HG03439 (cell line): ENCODE results near the gene CIB1.
"Not testable (repeated sequence)": the region's sequence is repeated elsewhere in the genome, so short reads cannot be mapped to it uniquely, and the experiment has no call there.

ENCODE experiments used
- ATAC-seq: cut with Tn5 transposase; IDR thresholded peaks from one replicate; pipeline ENCODE4 v1.9.1; 2021; ENCODE audit warnings: mild to moderate bottlenecking, moderate library complexity; ENCODE audit not compliant: unreplicated experiment

CIB1 gene

GRCh38 chr15:90233387-90234095 is at the start of gene CIB1:
TSS of gene CIB1 (minus strand) at chr15:90233941. CDS start at chr15:90233885, 56 bp downstream.
- ATAC-seq = peak; percentile 81

- not testable (repeated sequence) for ATAC-seq
Measured at GRCh38 chr15:90281637-90282036, 47.9 kb upstream of the CIB1 start.

GRCh38 chr15:90280743-90281142 is 47.0 kb upstream of the CIB1 start:
- ATAC-seq = not testable (repeated sequence)

DNA sequence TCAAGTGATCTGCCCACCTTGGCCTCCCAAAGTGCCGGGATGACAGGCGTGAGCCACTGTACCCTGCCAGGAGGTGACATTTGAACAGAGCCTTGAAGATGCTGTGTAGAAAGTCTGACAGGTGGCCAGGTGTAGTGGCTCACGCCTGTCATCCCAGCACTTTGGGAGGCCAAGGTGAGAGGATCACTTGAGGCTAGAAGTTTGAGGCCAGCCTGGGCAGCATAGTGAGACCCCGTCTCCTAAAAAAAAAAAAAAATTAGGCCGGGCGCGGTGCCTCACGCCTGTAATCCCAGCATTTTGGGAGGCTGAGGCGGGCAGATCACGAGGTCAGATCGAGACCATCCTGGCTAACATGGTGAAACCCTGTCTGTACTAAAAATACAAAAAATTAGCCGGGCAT is 44.7 kb upstream of the CIB1 start:
- not testable (repeated sequence) for ATAC-seq

DNA sequence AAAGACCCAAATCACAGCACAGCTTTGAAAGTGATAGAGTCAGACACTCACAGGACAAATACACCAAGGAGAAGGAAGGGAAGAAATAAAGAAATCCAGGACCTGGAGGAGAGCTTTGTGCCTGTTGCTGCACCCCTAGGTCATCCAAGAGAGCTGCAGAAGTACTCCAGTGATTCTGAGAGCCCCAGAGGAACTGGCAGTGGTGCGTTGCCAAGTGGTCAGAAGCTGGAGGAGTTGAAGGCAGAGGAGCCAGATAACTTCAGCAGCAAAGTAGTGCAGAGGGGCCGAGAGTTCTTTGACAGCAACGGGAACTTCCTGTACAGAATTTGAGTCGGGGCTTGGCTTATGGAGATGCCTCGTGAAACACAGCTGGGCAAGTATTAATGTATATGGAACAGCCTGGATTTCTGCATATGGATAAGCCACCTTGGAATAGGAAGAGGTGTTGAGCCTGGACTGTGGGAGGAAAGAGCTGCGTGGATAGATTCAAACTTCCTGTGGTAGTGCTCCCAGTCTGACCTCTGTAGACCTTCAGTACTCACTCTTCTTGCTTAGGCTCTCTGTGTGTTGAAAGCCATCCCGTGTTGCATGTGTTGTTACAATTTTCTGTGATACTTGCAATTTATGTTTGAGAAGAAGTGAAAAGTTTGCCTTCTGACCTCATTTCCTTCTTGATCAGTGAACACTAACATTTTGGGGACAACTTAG is 37.9 kb upstream of the CIB1 start:
- ATAC-seq = no peak

DNA sequence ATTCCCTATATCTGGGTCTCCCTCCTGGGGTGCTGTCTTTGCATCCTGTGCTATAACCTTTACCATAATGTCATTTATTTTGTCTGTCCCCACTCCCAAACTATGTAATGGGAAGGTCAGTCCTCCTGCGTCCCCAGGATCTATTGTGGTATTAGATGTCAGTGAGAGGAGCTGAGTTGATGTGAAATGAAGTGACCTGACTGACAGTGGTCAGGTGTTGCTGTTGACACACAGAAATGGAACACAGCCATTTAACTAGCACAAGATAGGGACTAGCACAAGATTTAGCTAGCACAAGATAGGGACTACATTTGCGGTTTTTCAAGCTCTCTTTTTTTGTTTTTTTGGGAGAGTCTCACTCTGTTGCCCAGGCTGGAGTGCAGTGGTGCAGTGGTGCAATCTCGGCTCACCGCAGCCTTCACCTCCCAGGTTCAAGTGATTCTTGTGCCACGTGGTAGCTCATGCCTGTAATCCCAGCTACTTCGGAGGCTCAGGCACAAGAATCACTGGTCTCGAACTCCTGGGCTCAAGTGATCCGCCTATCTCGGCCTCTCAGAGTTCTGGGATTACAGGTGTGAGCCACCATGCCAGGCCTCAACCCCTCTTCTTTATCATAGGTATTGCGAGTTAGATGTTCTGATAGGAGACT is 36.9 kb upstream of the CIB1 start:
- ATAC-seq = no peak

- ATAC-seq = no peak
Measured at GRCh38 chr15:90268415-90268814, 34.7 kb upstream of the CIB1 start.

- no peak for ATAC-seq
Measured at GRCh38 chr15:90266485-90266884, 32.7 kb upstream of the CIB1 start.

DNA sequence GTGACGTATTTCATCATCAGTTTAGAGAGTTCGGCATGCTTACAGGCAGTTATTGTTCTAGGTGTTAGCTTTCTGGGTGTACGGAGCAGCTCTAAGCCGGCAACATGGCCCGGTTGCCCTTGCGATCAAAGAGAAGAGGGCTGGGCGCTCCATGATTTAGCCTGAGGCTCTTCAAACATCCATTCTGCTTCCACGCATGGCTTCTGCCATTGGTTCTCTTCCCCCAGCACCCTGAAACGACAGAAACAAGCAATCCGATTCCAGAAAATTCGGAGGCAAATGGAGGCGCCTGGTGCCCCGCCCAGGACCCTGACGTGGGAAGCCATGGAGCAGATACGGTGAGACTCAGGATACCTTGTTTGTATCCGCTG is 32.3 kb upstream of the CIB1 start:
- no peak for ATAC-seq

GRCh38 chr15:90265271-90266060 is 31.7 kb upstream of the CIB1 start, which contains the start of gene NGRN:
TSS of gene NGRN (plus strand) at chr15:90265672. CDS start at chr15:90265713, 41 bp downstream.
- peak; percentile 90 for ATAC-seq

- ATAC-seq = no peak
Measured at GRCh38 chr15:90264671-90265070, 30.9 kb upstream of the CIB1 start.

- no peak for ATAC-seq
Measured at GRCh38 chr15:90262426-90262825, 28.7 kb upstream of the CIB1 start.

- ATAC-seq = no peak
Measured at GRCh38 chr15:90261811-90262210, 28.1 kb upstream of the CIB1 start.

GRCh38 chr15:90260731-90261130 is 27.0 kb upstream of the CIB1 start:
- not testable (repeated sequence) for ATAC-seq

GRCh38 chr15:90259524-90259923 is 25.8 kb upstream of the CIB1 start:
- ATAC-seq = peak; percentile 58

- ATAC-seq = no peak
Measured at GRCh38 chr15:90257776-90258175, 24.0 kb upstream of the CIB1 start.

- no peak for ATAC-seq
Measured at GRCh38 chr15:90249203-90249863, 15.6 kb upstream of the CIB1 start, which contains the start of gene TTLL13. TSS of gene TTLL13 (plus strand) at chr15:90249556. CDS start at chr15:90250631, 1,075 bp downstream.

- ATAC-seq = no peak
Measured at GRCh38 chr15:90248789-90249202, 15.1 kb upstream of the CIB1 start.

GRCh38 chr15:90243943-90244639 is 10.3 kb upstream of the CIB1 start:
- no peak for ATAC-seq
